GM15510 (cell line): Measurements from ENCODE around the gene LRRN2.

ENCODE experiments used
- POLR2A ChIP-seq: IDR thresholded peaks from 3 replicates; pipeline ENCODE4 v1.6.1; 2011; ENCODE audit warnings: borderline replicate concordance; ENCODE audit not compliant: insufficient read length; ENCODE audit errors: extremely low read depth

LRRN2 gene

DNA sequence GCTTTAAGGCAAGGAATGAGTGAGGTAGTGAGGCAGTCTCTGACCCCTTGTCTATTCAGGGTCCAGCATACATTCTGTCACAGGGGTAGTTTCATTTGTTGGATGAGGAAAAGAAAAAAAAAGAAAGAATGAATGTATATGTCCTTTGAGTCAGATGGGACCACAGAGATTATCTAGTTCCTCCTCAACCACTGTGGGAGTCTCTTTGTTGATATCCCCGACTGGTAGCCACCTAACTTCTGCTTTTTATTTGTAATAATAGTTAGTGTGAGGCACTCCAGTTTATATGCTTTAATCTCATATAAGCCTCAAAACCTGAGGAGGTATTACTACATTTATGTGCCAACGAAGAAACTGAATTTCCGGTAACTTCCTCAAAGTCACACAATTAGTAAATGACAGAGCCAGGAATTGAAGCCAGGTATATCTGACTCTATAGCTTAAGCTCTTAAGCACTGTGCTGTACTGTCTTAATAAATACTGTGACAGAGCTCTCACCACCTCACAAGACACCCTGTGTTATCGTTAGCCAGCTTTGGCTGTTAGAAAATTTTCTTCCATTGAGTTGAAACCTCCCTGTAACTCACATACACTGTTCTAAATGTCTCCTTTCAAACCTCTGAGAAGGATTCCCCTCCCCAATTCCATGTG, 87.1 kb downstream of the LRRN2 start:
- TF ChIP-seq POLR2A, result no peak

DNA sequence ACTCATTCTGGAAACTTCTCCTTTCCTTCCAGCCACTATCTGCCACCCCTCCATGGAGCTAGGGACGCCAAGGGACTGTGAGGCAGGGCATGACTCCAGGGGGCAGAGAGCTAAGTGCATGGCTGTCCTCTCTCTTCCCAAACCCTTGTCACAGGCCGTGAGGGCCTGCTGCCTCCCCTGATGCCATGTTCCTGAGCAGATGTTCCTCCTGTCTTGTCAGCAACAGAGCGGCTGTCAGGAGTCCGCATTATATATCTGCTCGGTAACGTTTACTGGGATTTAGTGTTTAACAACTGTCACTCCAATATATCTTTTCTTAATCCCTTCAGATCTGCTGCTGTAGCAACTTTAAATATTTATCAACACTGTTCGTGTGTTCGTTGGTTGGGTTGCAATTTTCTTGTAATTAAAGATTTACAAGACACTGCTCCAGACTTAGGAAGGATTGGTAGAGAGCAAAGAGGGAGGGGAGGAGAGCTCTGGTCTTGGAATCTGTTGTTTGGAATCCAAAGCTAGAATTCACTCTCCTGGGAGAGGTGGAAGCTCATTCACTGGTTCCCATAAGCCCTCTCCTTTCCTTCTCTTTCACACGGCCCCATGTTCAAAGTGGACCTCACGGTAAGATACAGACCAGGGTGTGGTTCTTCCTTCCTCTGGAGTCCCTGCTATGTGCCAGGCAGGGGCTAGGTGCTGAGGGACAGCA, 93.1 kb downstream of the LRRN2 start:
- TF ChIP-seq POLR2A, result no peak

DNA sequence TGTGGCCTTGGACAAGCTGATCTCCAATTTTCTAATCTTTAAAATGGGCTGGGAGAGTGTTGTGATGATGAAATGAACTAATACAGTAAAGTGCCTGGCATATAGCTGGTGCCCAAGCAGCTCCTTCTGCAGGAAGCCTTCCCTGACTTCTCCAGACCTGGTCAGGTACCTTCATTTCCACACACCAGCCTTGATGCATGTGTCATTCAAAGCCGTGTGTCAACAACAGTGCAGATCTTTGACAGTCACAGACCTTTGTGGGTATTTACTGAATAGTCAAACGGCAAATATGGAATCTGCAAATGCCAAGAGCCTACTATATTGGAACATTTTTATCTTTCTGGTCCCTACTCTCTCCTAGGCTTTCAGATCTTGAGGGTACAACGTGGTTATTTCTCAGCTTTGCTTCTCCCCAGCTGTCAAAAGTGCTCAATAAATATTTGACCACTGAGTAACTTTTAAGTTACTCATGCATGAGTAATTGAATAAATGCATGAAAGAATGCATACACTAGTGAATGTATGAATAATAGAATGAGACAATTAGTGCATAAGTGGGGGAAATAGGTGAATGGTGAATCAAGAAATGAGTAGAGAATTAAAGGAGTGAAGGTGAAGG, 94.0 kb downstream of the LRRN2 start:
- no peak for TF ChIP-seq POLR2A

DNA sequence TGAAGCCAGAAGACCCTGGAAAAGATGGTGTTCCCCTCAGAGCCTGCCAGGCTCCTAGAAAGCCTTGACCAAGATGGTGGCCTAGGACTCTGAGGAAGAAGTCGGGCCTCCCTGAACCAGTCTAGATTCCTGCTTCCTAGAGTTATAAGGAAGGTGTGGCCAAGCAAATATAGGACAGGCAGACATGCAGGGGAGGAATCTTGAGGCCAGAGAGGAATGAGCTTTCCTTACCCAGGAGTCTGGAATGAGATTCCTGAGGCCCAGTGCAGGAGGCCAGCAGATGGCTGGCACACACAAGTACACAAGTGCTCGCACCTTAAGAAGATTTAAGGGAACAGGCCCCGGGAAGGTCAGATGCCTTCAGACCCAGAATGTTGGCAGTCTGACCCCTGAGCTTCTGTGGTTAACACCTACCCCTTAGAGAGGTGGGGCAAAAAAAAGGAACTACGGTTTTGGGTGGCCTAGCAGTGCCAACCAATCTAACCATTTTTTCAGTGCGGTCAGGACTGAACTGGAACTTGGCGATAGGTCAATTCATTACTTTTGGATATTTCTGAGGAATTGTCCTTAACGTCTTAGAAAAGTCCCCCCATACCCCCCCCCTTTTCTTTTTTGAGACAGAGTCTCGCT, 96.0 kb downstream of the LRRN2 start:
- no peak for TF ChIP-seq POLR2A

DNA sequence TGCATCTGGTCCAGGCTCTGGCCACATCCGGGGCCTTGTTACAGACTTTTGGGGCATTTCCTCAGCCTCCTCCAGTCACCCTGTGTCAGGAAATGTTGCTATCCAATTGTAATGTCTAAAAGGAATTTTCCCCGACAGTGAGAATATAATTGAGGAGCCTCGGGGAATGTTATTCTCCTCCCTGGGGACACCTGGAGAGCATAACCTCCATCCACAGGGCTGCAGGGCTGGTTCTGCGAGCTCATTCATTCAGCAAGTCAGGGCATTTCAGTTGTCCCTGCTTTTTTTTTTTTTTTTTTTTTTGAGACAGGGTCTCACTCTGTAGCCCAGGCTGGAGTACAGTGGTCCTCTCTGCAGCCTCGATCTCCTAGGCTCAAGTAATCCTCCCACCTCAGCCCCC, 96.7 kb downstream of the LRRN2 start:
- no peak for TF ChIP-seq POLR2A

DNA sequence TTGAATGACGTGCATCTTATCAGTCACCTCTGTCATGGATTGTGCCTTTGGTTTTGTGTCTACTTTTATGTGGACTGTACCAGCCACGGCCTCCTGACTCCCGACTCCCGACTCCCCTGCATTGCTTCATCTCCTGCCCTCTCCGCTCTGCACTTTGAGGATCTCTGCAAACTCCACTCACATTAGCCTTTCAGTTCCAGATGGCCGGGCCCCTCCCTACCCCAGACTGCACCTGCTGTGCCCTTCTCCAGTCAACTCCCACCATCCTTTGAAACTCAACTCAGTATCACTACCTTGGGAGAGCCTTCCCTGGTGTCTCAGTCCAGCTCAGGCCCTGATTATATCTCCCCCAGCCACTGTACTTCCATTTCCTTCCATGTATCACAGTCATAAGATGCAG, 97.9 kb downstream of the LRRN2 start:
- no peak for TF ChIP-seq POLR2A

DNA sequence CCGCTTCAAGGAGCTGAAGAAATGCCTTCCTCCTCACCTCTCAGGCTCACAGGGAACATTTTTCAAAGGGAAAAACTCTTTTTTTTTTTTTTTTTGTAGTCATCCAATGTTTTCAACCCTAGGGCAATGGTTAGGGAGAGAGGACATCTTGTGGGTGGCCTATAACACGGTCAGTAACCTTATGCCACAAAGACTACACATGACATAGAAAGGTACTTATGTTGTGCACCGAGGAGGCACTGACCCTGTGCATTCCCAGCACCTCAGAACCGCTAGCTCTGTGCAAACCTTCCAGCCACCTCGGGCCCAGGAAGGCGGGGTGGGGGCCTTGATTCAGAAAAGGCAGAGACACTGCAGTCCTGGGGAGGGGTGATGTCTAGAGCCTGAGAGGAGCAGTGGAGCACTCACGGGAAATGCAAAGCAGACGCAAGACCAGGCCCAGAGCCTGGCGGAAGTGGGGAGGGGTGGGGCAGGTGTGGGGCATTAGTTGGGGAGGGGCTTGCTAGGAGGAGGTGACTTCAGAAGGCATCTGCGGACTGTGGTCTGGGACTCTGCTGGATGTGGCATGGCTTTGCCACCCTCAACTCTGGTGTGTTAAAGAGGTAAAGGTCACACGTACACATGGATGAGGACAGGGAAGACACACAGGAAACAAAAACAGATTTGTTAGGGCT, 100.7 kb downstream of the LRRN2 start:
- TF ChIP-seq POLR2A, result no peak

DNA sequence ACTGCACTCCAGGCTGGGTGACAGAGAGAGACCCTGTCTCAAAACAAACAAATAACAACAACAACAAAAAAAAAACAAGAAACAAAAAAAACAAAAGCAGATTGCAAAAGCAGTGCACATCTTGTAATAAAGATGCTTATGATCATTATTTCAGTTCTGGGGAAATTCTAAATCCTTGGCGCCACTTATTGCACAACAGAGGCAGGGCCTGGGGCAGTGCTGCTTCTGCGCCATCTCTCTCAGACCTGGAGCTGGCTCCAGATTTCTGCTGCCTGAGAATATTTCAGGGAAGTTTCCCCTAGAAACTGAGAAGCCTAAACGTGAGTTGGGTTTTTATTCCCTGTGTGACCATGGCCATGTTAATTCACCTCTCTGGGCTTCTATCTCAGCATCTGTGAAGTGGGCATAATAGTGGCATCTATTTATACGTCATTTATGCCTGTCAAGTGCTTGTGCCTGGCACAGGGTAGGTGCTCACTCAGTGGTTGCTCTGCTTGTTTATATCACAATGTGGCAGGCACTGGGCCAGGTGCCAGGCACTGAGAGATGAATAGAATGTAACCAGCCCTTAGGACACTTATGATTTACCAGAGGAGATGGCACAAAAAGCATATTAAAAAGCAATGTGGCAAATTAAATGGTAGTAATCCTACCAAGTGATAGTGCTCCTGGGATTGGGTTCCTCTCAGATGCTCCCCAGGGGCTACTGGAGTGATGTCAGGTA, 101.5 kb downstream of the LRRN2 start:
- TF ChIP-seq POLR2A, result no peak

DNA sequence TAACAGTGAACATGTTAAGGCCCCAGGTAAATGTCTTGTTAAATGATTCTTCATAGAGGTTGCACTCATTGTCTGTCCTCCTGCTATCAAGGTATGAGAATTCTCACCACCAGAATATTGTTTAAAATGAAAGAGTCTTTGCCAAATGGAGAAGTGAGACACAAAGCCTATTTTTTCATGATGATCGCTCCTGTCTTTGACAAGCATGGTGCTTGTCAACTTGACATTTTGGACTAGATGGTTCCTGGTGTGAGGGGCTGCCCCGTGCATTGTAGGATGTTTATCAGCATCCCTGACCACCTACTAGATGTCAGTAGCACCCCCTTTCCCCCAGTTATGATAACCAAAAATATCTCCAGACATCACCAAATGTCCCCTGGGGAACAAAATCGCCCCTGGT, 103.8 kb downstream of the LRRN2 start:
- no peak for TF ChIP-seq POLR2A

DNA sequence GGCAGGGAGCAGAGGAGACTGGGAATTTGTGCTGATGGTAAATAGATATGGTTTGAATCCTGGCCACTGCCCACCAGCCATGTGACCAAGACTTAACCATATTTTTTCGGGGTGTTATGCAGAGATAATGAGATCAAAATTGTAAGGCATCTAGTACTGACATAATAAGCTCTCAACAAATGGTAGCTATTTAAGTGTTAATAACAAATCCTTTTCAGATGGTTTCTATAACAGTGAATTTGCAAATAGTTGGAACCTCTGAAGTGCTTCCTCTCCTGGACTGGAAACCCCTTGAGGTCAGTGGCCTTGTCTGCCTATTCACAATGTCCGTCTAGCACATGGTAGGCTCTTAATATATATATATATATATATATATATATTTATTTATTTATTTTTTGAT, 104.7 kb downstream of the LRRN2 start:
- TF ChIP-seq POLR2A, result no peak

DNA sequence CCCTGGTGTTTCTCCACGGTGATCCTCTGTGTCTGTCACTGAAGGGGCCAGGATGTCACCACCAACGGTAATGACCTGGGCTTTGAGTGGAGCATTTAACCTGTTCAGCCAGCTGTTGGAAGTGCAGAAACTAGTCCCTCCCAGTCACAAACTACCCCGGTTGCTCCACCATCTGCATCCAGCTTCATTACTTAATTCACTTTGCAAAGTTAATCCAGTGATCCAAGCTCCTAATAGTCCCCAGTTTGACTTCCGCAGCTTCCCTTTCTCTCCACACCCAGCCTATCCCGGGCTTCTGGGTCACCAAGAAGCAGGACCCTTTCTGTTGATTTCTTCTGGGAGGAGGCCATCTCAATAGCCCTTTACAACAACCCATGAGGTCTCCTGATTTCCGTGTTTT, 105.9 kb downstream of the LRRN2 start:
- TF ChIP-seq POLR2A, result no peak

DNA sequence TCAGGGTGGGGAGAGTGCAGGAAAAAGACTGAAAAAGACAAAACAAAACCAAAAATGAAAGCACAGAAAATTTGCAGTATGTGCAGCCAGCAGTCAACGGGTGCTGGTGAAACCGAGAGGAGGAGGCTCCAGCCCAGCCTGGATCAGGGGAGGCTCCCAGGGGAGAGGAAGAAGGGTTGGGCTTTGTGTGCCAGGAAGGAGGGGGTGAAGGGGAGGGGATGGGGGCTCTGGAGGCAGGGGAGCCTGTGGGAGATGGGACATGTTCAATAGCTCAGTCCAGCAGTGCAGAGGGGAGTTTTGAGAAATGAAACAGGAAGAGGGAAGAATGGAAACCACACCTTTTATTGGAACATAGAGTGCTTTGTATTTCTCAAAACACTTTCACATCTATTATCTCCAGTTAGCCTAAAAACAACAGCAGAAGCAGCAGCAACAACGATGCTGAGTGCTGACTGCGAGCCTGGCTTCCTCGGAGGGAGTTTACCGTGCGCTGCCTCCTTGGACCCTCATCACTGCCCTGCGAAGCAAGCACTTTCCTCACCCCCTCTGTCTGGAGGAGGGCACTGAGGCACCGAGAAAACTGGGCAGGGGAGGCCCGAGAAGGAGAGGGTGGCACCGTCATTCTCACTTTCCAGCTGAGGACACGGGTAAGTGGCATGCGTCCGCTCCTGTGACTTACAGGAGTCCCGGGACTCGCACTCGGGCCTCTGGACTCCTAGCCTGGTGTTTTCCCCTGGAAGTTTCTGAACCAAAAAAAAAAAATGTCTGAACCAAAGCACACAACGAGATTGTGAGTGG, 106.5 kb downstream of the LRRN2 start:
- TF ChIP-seq POLR2A, result no peak

DNA sequence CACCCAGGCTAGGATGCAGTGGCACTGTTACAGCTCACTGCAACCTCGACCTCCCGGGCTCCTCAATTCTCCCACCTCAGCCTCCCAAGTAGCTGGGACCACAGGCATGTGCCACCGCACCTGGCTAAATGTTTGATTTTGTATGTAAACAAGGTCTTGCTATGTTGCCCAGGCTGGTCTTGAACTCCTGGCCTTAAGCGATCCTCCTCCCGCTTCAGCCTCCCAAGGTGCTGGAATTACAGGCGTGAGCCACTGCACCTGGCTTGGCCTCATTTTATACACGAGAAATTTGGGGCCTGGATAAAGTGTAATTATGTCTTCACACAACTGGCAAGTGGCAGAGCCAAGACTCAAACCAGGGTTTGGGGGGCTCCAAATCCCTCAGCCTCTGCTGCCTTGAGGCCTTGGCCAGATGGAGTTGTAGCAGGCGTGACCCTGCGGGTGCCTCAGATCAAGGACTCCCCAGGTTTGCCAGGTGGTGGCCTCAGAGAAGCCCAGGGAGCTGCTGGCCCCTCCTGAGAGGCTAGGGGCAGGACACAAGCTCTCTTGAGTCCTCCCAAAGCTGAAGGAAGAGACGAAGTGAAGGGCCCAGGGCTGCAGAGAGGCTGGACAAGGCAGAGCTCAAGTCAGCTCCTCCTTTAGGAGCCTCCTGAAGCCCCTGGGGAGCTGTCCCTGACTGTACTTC, 107.6 kb downstream of the LRRN2 start:
- TF ChIP-seq POLR2A, result no peak
